CD4-positive, CD25-positive, alpha-beta regulatory T cell (primary cell): ENCODE results near the gene EEF2KMT. TPM values are rescaled to one million over a fixed set of nuclear protein-coding genes. Genes with fewer than 3 reads are reported as not detected.

ENCODE experiments used
- ATAC-seq, 2 donors: fragments of 150-1000 bp; cut with Tn5 transposase; one replicate each; pipeline ENCODE4 v1.10.0; 2021; ENCODE audit warnings: low read depth in 2 of 2, moderate number of reproducible peaks in 2 of 2, moderate library complexity in 1 of 2
- DNase-seq, 3 donors: peaks; one replicate each; pipeline versions ENCODE4 v3.0.0 to v3.0.0-alpha.2; 2012 to 2022; ENCODE audit warnings: mixed read lengths in 1 of 3
- H3K27ac ChIP-seq: one replicate; pipeline ENCODE4 v1.7.0; 2013; ENCODE audit warnings: mild to moderate bottlenecking, low read length; ENCODE audit not compliant: insufficient read depth, poor library complexity, severe bottlenecking
- H3K27me3 ChIP-seq: one replicate; pipeline ENCODE4 v1.7.0; 2013; ENCODE audit warnings: low read length; ENCODE audit not compliant: control insufficient read depth, insufficient read depth
- H3K36me3 ChIP-seq: one replicate; pipeline ENCODE4 v1.7.0; 2013; ENCODE audit warnings: mild to moderate bottlenecking, low read length, moderate library complexity; ENCODE audit not compliant: control insufficient read depth, insufficient read depth
- H3K4me1 ChIP-seq: 2 replicates; pipeline ENCODE4 v1.7.0; 2013; ENCODE audit warnings: mild to moderate bottlenecking, low read length; ENCODE audit not compliant: insufficient read depth, control insufficient read depth, poor library complexity, severe bottlenecking
- H3K4me3 ChIP-seq: one replicate; pipeline ENCODE4 v1.7.0; 2013; ENCODE audit warnings: low read depth, mild to moderate bottlenecking, low read length, moderate library complexity
- H3K9me3 ChIP-seq, 2 experiments: 1 replicate in 1 of 2; 2 replicates in 1 of 2; pipeline ENCODE4 v1.7.0; 2013; ENCODE audit warnings: low read length in 2 of 2, mild to moderate bottlenecking in 1 of 2, moderate library complexity in 1 of 2; ENCODE audit not compliant: control insufficient read depth in 2 of 2
- H3K27ac Mint-ChIP-seq, 3 donors: one replicate each; pipeline ENCODE4 v1.8.0; 2020 to 2022; ENCODE audit warnings: mild to moderate bottlenecking in 3 of 3, mixed read lengths in 3 of 3, moderate library complexity in 2 of 3
- H3K27me3 Mint-ChIP-seq: one replicate; pipeline ENCODE4 v1.8.0; 2022; ENCODE audit warnings: mild to moderate bottlenecking, mixed read lengths
- H3K36me3 Mint-ChIP-seq: one replicate; pipeline ENCODE4 v1.8.0; 2020; ENCODE audit warnings: mixed read lengths
- H3K4me1 Mint-ChIP-seq, 4 donors: one replicate each; pipeline ENCODE4 v1.8.0; 2020 to 2022; ENCODE audit warnings: mixed read lengths in 4 of 4, mild to moderate bottlenecking in 1 of 4
- H3K4me3 Mint-ChIP-seq, 4 donors: one replicate each; pipeline ENCODE4 v1.8.0; 2020 to 2022; ENCODE audit warnings: mild to moderate bottlenecking in 4 of 4, mixed read lengths in 4 of 4, moderate library complexity in 3 of 4
- H3K9me3 Mint-ChIP-seq, 7 donors: one replicate each; pipeline ENCODE4 v1.8.0; 2020 to 2022; ENCODE audit warnings: mixed read lengths in 7 of 7, mild to moderate bottlenecking in 3 of 7, moderate library complexity in 2 of 7
- polyA plus RNA-seq, 4 donors: library from polyadenylated mRNA; unstranded; fragments of 300-500 nt; fragmentation: Illumina TruSeq; gene quantifications; one replicate each; pipeline ENCODE4 v1.2.3, GENCODE V29; 2021
- total RNA-seq: library from RNA; stranded (reverse); gene quantifications from one replicate; pipeline ENCODE4 v1.2.3, GENCODE V29; 2022

EEF2KMT gene
- total and polyA plus RNA-seq, 5 donors from 2014 or later, result 3.7 to 19.6 (median 13.9) TPM

DNA sequence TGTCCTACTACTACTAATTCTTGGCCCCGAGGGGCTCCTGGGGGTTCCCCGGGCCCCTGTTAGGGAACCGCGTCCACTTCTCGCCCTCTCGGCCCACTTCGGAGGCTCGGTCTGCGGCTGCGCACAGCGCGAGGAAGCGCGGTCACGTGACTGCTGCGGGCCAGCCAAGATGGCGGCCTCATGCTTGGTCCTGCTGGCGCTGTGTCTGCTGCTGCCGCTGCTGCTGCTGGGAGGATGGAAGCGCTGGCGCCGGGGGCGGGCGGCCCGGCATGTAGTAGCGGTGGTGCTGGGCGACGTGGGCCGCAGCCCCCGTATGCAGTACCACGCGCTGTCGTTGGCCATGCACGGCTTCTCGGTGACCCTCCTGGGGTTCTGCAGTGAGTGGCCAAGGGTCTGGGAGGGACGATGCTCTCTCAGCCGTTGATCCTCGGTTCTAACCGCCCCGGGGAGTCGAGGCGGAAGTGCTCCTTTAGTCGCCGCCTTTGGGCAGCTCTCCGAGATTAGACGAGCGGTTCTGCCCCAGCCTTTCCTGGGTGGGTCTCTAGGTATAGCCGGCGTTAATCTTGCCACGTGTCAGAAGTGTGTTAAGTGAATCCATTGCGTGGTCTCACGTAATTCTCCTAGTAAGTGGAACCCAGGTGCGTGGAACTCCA, 25.8 kb downstream of the EEF2KMT start, which contains the start of gene ALG1:
Gene ALG1 (plus strand): TSS at position 163 of the 653 bp plus-strand sequence. CDS start 7 bp downstream, at position 170.
- peak; percentile 88 to 90 for ATAC-seq
- Histone ChIP-seq H3K4me1 (peaks cover 24% of the 10 kb centered on the region), H3K36me3 (peaks cover 22% of the 10 kb centered on the region), H3K27me3 (no peaks in the 10 kb centered on the region), H3K4me3 (peak within 1 kb of the TSS; percentile 85), H3K9me3 (no peaks in the 10 kb centered on the region), H3K27ac (peak within 1 kb of the TSS; percentile 86)
- H3K27ac Mint-ChIP-seq, result peak within 1 kb of the TSS; percentile 98
- peak within 1 kb of the TSS; percentile 92 to 96 (median 94) for H3K4me3 Mint-ChIP-seq
- peaks cover 22% of the 10 kb centered on the region for H3K36me3 Mint-ChIP-seq
- DNase-seq, result peak; percentile 83 to 92 (median 86)
- peaks cover 18 to 40% (median 29%) of the 10 kb centered on the region in 4 donors for H3K4me1 Mint-ChIP-seq
- peaks cover 9% of the 10 kb centered on the region for H3K27me3 Mint-ChIP-seq
- no peaks in the 10 kb centered on the region for H3K9me3 Mint-ChIP-seq

DNA sequence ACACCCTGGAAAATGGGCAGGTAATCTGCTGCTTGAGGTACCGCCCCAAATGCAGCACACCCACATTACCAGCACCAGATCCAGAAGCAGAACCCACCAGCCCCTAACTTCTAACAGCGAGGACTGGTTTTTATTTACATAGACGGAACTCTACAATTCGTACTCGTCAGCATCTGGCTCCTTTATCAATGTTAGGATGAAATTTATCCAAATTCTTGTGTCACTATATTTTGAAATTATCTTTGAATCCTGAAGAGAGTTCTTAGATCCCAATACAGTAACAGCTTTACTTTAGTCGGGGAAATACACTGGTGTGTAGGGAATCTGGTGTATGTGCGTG, 26.3 kb downstream of the EEF2KMT start:
- H3K9me3 Mint-ChIP-seq, result no peaks in the 10 kb centered on the region
- Histone ChIP-seq H3K36me3 (peaks cover 19% of the 10 kb centered on the region), H3K4me1 (peaks cover 24% of the 10 kb centered on the region), H3K27ac (peak overlapping the region; percentile 86), H3K9me3 (no peaks in the 10 kb centered on the region), H3K4me3 (peak overlapping the region; percentile 74), H3K27me3 (no peaks in the 10 kb centered on the region)
- peaks cover 18 to 40% (median 29%) of the 10 kb centered on the region in 4 donors for H3K4me1 Mint-ChIP-seq
- H3K27ac Mint-ChIP-seq, result peak overlapping the region; percentile 98
- no peak for DNase-seq
- H3K27me3 Mint-ChIP-seq, result peaks cover 14% of the 10 kb centered on the region
- peak overlapping the region; percentile 92 to 96 (median 94) for H3K4me3 Mint-ChIP-seq
- ATAC-seq, result no peak
- peaks cover 20% of the 10 kb centered on the region for H3K36me3 Mint-ChIP-seq

DNA sequence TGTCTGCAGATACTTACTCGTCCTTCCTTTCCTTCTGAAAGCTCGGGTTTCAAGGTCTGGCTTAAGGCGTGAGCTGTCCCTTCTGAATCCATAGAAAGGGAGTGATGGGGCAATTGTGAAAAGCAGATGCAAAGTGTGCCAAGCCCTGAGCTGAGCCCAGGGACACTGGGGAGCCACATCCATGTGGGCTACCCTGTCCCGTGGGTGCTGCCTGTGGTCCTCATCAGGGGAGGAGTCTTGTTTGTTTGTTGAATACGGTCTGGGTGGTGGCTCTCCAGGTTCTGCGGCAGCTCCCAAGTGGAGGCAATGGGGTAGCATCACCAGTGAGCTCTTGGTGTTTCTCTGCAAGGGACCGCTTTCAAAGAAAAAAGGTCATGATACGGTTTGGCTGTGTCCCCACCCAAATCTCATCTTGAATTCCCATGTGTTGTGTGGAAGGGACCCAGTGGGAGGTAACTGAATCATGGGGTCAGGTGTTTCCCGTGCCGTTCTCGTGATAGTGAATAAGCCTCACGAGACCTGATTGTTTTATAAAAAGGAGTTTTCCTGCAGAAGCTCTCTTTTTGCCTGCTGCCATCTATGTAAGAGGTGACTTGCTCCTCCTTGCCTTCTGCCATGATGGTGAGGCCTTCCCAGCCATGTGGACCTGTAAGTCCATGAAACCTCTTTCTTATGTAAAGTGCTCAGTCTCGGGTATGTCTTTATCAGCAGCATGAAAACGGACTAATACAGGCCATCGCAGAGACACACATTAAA, 27.0 kb downstream of the EEF2KMT start:
- Mint-ChIP-seq H3K27ac (peak overlapping the region; percentile 29 to 98 (median 98)), H3K36me3 (peaks cover 13% of the 10 kb centered on the region), H3K9me3 (no peaks in the 10 kb centered on the region), H3K4me3 (peak overlapping the region in 3 of 4 donors; percentile 47 to 94 (median 92)), H3K4me1 (peaks cover 18 to 40% (median 29%) of the 10 kb centered on the region in 4 donors), H3K27me3 (peaks cover 15% of the 10 kb centered on the region)
- DNase-seq, result peak in 1 of 3 donors; percentile 10
- ATAC-seq, result no peak
- Histone ChIP-seq H3K27ac (peak overlapping the region; percentile 86), H3K9me3 (no peaks in the 10 kb centered on the region), H3K4me1 (peaks cover 24% of the 10 kb centered on the region), H3K27me3 (no peaks in the 10 kb centered on the region), H3K4me3 (no peak overlapping the region), H3K36me3 (peaks cover 12% of the 10 kb centered on the region)

DNA sequence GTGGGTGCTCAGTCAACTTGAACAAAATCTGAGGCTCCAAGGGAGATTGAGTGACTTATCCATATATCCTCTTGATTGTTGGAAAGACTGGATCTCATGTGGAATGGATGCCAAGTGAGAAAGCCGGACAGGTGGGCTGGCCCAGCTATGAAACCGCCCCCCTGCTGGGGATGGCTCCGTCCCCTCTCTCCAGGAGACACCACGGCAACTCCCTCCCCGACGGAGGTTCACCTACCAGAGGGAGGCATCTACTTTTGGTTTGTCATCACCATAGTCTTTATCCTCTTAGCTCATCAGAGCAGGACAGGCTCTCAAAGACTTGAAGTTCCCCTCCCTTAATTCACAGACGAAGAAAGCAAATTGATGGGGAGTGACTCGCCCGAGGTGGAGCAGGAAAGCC, 27.7 kb downstream of the EEF2KMT start:
- Histone ChIP-seq H3K36me3 (peaks cover 7% of the 10 kb centered on the region), H3K27ac (no peak overlapping the region), H3K4me3 (no peak overlapping the region), H3K9me3 (no peaks in the 10 kb centered on the region), H3K4me1 (peaks cover 24% of the 10 kb centered on the region), H3K27me3 (no peaks in the 10 kb centered on the region)
- ATAC-seq (no peak), DNase-seq (no peak)
- Mint-ChIP-seq H3K4me1 (peaks cover 15 to 35% (median 24%) of the 10 kb centered on the region in 4 donors), H3K9me3 (no peaks in the 10 kb centered on the region), H3K27me3 (peaks cover 15% of the 10 kb centered on the region), H3K4me3 (peak overlapping the region in 3 of 4 donors; percentile 35 to 41 (median 38)), H3K27ac (peak overlapping the region in 1 of 3 donors; percentile 75), H3K36me3 (peaks cover 5% of the 10 kb centered on the region)

DNA sequence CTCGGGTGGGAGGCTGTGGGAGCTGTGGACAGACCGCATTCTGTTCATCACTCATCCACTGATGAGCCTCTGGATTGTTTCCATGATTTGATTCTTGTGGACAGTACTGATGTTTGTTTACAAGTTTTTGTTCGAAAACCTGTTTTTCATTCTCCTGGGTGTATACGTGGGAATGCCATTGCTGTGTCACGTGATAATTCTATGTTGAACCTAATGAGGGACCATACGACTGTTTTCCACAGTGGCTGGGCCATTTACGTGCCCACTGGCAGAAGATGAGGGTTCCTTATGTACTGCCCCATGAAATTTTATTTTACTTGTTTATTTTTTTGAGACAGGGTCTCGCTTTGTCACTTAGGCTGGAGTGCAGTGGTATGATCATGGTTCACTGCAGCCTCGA, 28.5 kb downstream of the EEF2KMT start:
- Mint-ChIP-seq H3K4me3 (no peak overlapping the region), H3K4me1 (peaks cover 13 to 29% (median 20%) of the 10 kb centered on the region in 4 donors), H3K9me3 (no peaks in the 10 kb centered on the region), H3K27ac (no peak overlapping the region), H3K27me3 (peaks cover 15% of the 10 kb centered on the region), H3K36me3 (no peaks in the 10 kb centered on the region)
- Histone ChIP-seq H3K27ac (no peak overlapping the region), H3K27me3 (no peaks in the 10 kb centered on the region), H3K4me3 (no peak overlapping the region), H3K36me3 (peaks cover 3% of the 10 kb centered on the region), H3K4me1 (peaks cover 24% of the 10 kb centered on the region), H3K9me3 (no peaks in the 10 kb centered on the region)
- no peak for ATAC-seq
- no peak for DNase-seq

DNA sequence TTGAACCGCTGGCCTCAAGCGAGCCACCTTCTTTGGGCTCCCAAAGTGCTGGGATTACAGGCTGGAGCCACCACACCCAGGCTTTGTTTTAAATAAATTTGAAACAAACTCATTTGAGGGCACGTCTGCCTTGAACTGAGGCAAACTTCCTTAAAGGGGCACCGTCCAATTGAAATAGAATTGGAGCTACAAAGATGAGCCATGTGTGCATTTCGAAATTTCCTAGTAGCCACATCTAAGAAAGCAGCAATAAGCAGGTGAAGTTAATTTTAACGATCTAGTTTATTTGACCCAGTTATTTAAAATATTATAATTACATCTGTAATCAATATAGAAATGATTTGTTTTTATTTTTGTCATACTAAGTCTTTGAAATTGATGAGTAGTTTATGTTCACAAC, 31.1 kb downstream of the EEF2KMT start:
- Histone ChIP-seq H3K4me3 (no peak overlapping the region), H3K4me1 (peaks cover 6% of the 10 kb centered on the region), H3K36me3 (no peaks in the 10 kb centered on the region), H3K9me3 (no peaks in the 10 kb centered on the region), H3K27ac (no peak overlapping the region), H3K27me3 (no peaks in the 10 kb centered on the region)
- ATAC-seq, result no peak
- Mint-ChIP-seq H3K4me1 (peaks cover 2 to 11% (median 5%) of the 10 kb centered on the region in 4 donors), H3K36me3 (peaks cover 3% of the 10 kb centered on the region), H3K9me3 (no peaks in the 10 kb centered on the region), H3K27ac (no peak overlapping the region), H3K4me3 (no peak overlapping the region), H3K27me3 (peaks cover 15% of the 10 kb centered on the region)
- DNase-seq, result no peak

DNA sequence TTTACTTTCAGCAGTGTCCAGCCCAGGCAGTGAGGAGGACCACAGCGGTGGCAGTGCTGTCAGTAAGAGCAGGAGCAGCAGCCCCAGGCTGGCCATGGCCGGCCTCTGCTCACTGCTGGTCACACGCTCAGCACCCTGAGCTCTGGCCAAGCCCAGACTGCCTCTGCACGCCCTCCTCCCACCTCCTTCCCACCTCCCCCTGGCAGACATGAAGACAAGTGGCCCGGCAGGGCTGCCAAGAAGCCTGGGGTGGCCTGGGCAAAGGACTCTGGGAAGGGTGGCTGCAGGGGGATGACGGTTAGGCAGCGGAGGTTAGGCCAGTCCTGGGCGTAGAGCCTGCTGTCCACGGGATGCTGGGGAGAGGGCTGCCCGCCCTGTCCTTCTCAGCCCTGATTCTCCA, 31.8 kb downstream of the EEF2KMT start, which contains the start of gene C16orf89:
Gene C16orf89 (minus strand): TSS at position 144 of the 400 bp plus-strand sequence. CDS start 48 bp downstream, at position 96.
- Mint-ChIP-seq H3K4me1 (peaks cover 0 to 4% (median 2%) of the 10 kb centered on the region in 4 donors), H3K9me3 (no peaks in the 10 kb centered on the region), H3K27me3 (peaks cover 14% of the 10 kb centered on the region), H3K27ac (no peak within 1 kb of the TSS), H3K36me3 (peaks cover 3% of the 10 kb centered on the region), H3K4me3 (no peak within 1 kb of the TSS)
- ATAC-seq (no peak), DNase-seq (no peak)
- Histone ChIP-seq H3K27ac (no peak within 1 kb of the TSS), H3K4me3 (no peak within 1 kb of the TSS), H3K36me3 (no peaks in the 10 kb centered on the region), H3K9me3 (no peaks in the 10 kb centered on the region), H3K4me1 (no peaks in the 10 kb centered on the region), H3K27me3 (no peaks in the 10 kb centered on the region)
